Cerebellar nuclear complex (tissue), 1 donor: Measurements from ENCODE around the gene GRPEL2.
A peak's percentile ranks its signal among the peaks of the same experiment; 100 is the strongest.

Experiments
- DNase-seq, 2 experiments: peaks; one replicate each; lab custom pipeline; 2025; lab: John Stamatoyannopoulos, UW

Gene GRPEL2

GRCh38 chr5:149357370-149358293, 12.3 kb downstream of the GRPEL2 start, which contains the start of gene PCYOX1L:
TSS of gene PCYOX1L (plus strand) at chr5:149358046. CDS start at chr5:149358069, 23 bp downstream.
- peak; percentile 68 to 81 for DNase-seq

GRCh38 chr5:149358294-149358651, 13.0 kb downstream of the GRPEL2 start:
- peak in 1 of 2 experiments; percentile 9 for DNase-seq

- no peak for DNase-seq
These were observed 13.7 kb downstream of the GRPEL2 start for GRCh38 chr5:149358868-149359495.

- no peak for DNase-seq
These were observed 15.0 kb downstream of the GRPEL2 start for GRCh38 chr5:149360272-149360671.

- DNase-seq: no peak
These were observed 17.2 kb downstream of the GRPEL2 start for GRCh38 chr5:149362541-149362940.

GRCh38 chr5:149363358-149363757, 18.1 kb downstream of the GRPEL2 start:
- no peak for DNase-seq

- DNase-seq: no peak
These were observed 18.6 kb downstream of the GRPEL2 start for GRCh38 chr5:149363936-149364335.

GRCh38 chr5:149364719-149365118, 19.4 kb downstream of the GRPEL2 start:
- DNase-seq: no peak

GRCh38 chr5:149365418-149365817, 20.1 kb downstream of the GRPEL2 start:
- no peak for DNase-seq

GRCh38 chr5:149366169-149366729, 20.9 kb downstream of the GRPEL2 start:
- DNase-seq: no peak

GRCh38 chr5:149367249-149367971, 22.1 kb downstream of the GRPEL2 start:
- no peak for DNase-seq

- DNase-seq: no peak
These were observed 22.8 kb downstream of the GRPEL2 start for GRCh38 chr5:149367972-149368645.

GRCh38 chr5:149370878-149371277, 25.6 kb downstream of the GRPEL2 start:
- no peak for DNase-seq

- DNase-seq: no peak
These were observed 26.1 kb downstream of the GRPEL2 start for GRCh38 chr5:149371296-149371962.

- DNase-seq: no peak
These were observed 26.9 kb downstream of the GRPEL2 start for GRCh38 chr5:149372076-149372795.

- no peak for DNase-seq
These were observed 27.6 kb downstream of the GRPEL2 start for GRCh38 chr5:149372932-149373331.

- no peak for DNase-seq
These were observed 29.0 kb downstream of the GRPEL2 start for GRCh38 chr5:149374303-149374702.

GRCh38 chr5:149374801-149375200, 29.5 kb downstream of the GRPEL2 start:
- DNase-seq: no peak

- DNase-seq: no peak
These were observed 30.1 kb downstream of the GRPEL2 start for GRCh38 chr5:149375434-149375833.

GRCh38 chr5:149376104-149376503, 30.8 kb downstream of the GRPEL2 start:
- no peak for DNase-seq
